Caki2 (cell line): ENCODE data around the gene PTK7. TPM values are rescaled to one million over a fixed set of nuclear protein-coding genes. Genes with fewer than 3 reads are reported as not detected.
"Not testable (repeated sequence)": the region's sequence is repeated elsewhere in the genome, so short reads cannot be mapped to it uniquely, and the experiment has no call there.

Source experiments
- DNase-seq: peaks from one replicate; pipeline ENCODE4 v3.0.0-alpha.2; 2015; ENCODE audit warnings: low read depth
- in situ Hi-C: cut with HindIII; loops from 2 replicates; pipeline ENCODE4 v1.10.0; 2016; ENCODE audit warnings: low sequenced_read_pairs, low pct_unique_long_range_greater_than_20kb, mixed read lengths
- total RNA-seq: library from RNA; depleted of rRNA; stranded (reverse); fragments of >200 nt; shearing (Covaris generic); gene quantifications from 2 replicates; pipeline ENCODE4 v1.2.3, GENCODE V29; 2014; ENCODE audit warnings: low replicate concordance; rRNA removed

PTK7 gene
- 45.4 and 69.5 TPM in 2 replicates for total RNA-seq

- DNase-seq, result no peak
- in situ Hi-C loops, result no loop called here
Measured at GRCh38 chr6:43075670-43076463, at the start of gene PTK7. Gene PTK7, plus strand, starts transcription at chr6:43076314. Its CDS starts 175 bp downstream, at chr6:43076489.

GRCh38 chr6:43026365-43026764 lies 49.7 kb upstream of the PTK7 start:
- no peak for DNase-seq
- in situ Hi-C loops, result no loop called here

- in situ Hi-C loops, result no loop called here
- DNase-seq, result no peak
Measured at GRCh38 chr6:43029120-43029519, 47.0 kb upstream of the PTK7 start.

GRCh38 chr6:43032326-43032725 lies 43.8 kb upstream of the PTK7 start:
- in situ Hi-C loops, result no loop called here
- DNase-seq, result no peak

GRCh38 chr6:43033496-43034189 lies 42.5 kb upstream of the PTK7 start:
- no peak for DNase-seq
- in situ Hi-C loops, result no loop called here

GRCh38 chr6:43034190-43034525 lies 42.0 kb upstream of the PTK7 start:
- no peak for DNase-seq
- in situ Hi-C loops, result no loop called here

GRCh38 chr6:43035495-43036194 lies 40.5 kb upstream of the PTK7 start:
- no peak for DNase-seq
- in situ Hi-C loops, result no loop called here

- in situ Hi-C loops, result no loop called here
- no peak for DNase-seq
Measured at GRCh38 chr6:43036712-43037111, 39.4 kb upstream of the PTK7 start.

GRCh38 chr6:43037197-43037596 lies 38.9 kb upstream of the PTK7 start:
- in situ Hi-C loops, result no loop called here
- no peak for DNase-seq

- no peak for DNase-seq
- in situ Hi-C loops, result no loop called here
Measured at GRCh38 chr6:43037706-43038105, 38.4 kb upstream of the PTK7 start.

GRCh38 chr6:43038727-43039126 lies 37.4 kb upstream of the PTK7 start:
- in situ Hi-C loops, result no loop called here
- DNase-seq, result no peak

GRCh38 chr6:43040542-43041257 lies 35.4 kb upstream of the PTK7 start:
- no peak for DNase-seq
- in situ Hi-C loops, result no loop called here

GRCh38 chr6:43041475-43041874 lies 34.6 kb upstream of the PTK7 start:
- in situ Hi-C loops, DNase-seq: not testable (repeated sequence)

- in situ Hi-C loops, result no loop called here
- DNase-seq, result no peak
Measured at GRCh38 chr6:43043310-43043709, 32.8 kb upstream of the PTK7 start.

GRCh38 chr6:43045371-43045930 lies 30.7 kb upstream of the PTK7 start:
- no peak for DNase-seq
- in situ Hi-C loops, result no loop called here

GRCh38 chr6:43047998-43048397 lies 28.1 kb upstream of the PTK7 start:
- in situ Hi-C loops, result no loop called here
- no peak for DNase-seq

- DNase-seq, result no peak
- in situ Hi-C loops, result no loop called here
Measured at GRCh38 chr6:43050981-43051380, 25.1 kb upstream of the PTK7 start.

GRCh38 chr6:43052225-43052841 lies 23.8 kb upstream of the PTK7 start:
- no peak for DNase-seq
- in situ Hi-C loops, result no loop called here
